Measurements from ENCODE around the gene HBP1.
"Not testable (repeated sequence)": the region's sequence is repeated elsewhere in the genome, so short reads cannot be mapped to it uniquely, and the experiment has no call there.

Gene HBP1, protein sequence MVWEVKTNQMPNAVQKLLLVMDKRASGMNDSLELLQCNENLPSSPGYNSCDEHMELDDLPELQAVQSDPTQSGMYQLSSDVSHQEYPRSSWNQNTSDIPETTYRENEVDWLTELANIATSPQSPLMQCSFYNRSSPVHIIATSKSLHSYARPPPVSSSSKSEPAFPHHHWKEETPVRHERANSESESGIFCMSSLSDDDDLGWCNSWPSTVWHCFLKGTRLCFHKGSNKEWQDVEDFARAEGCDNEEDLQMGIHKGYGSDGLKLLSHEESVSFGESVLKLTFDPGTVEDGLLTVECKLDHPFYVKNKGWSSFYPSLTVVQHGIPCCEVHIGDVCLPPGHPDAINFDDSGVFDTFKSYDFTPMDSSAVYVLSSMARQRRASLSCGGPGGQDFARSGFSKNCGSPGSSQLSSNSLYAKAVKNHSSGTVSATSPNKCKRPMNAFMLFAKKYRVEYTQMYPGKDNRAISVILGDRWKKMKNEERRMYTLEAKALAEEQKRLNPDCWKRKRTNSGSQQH

GRCh38 chr7:107168233-107169119 lies at the start of gene HBP1:
Gene HBP1 (plus strand): TSS chr7:107169003. CDS start chr7:107179894, 10,891 bp downstream.
- DNase-seq (ENCODE audit: low read depth in 4 of 4, low spot score in 1 of 4), result peak; percentile 92 to 95 (median 94)

- no peak for DNase-seq (ENCODE audit: low read depth in 4 of 4, low spot score in 1 of 4)
These were observed 49.3 kb upstream of the HBP1 start for GRCh38 chr7:107119376-107120105.

- no peak for DNase-seq (ENCODE audit: low read depth in 4 of 4, low spot score in 1 of 4)
These were observed 46.3 kb upstream of the HBP1 start for GRCh38 chr7:107122486-107122911.

GRCh38 chr7:107123392-107123791 lies 45.4 kb upstream of the HBP1 start:
- DNase-seq (ENCODE audit: low read depth in 4 of 4, low spot score in 1 of 4), result no peak

GRCh38 chr7:107125475-107125874 lies 43.3 kb upstream of the HBP1 start:
- DNase-seq (ENCODE audit: low read depth in 4 of 4, low spot score in 1 of 4), result no peak

- DNase-seq (ENCODE audit: low read depth in 4 of 4, low spot score in 1 of 4), result no peak
These were observed 40.6 kb upstream of the HBP1 start for GRCh38 chr7:107128217-107128616.

- DNase-seq (ENCODE audit: low read depth in 4 of 4, low spot score in 1 of 4), result no peak
These were observed 40.1 kb upstream of the HBP1 start for GRCh38 chr7:107128748-107129147.

DNA sequence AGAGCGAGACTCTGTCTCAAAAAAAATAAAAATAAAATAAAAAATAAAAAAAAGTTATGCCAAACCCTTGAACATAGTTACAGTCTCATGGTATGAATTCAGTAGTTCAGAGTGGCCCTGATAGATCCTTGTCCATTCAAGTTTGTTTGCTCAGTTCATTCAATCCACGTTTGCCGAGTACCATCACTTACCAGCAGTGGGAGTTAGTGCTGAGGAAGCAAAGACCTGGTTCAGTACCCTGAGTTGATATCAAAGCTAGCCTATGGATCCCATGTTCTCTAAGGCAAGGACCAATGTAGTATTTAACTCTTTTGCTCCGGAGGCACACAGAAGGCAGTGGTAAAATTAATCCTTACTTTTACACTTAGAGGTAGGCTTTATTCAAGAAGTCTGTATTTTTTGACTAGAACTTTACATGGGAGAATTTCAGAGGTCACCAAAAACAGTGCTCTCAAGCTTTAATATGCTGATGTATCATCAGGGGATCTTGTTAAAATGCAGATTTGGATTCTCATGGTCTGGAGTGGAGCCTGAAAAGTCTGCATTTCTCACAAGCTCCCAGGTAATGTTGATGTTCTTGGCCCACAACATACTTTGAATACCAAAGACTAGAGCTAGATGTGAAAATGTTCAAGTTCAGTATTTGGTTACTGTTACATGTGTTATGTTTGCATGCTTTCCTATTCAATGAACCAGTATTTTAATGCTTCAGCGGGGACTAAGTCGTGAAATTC lies 38.1 kb upstream of the HBP1 start:
- DNase-seq (ENCODE audit: low read depth in 4 of 4, low spot score in 1 of 4), result no peak

- DNase-seq (ENCODE audit: low read depth in 4 of 4, low spot score in 1 of 4), result no peak
These were observed 35.4 kb upstream of the HBP1 start for GRCh38 chr7:107133396-107133795.

- no peak for DNase-seq (ENCODE audit: low read depth in 4 of 4, low spot score in 1 of 4)
These were observed 29.9 kb upstream of the HBP1 start for GRCh38 chr7:107138696-107139420.

DNA sequence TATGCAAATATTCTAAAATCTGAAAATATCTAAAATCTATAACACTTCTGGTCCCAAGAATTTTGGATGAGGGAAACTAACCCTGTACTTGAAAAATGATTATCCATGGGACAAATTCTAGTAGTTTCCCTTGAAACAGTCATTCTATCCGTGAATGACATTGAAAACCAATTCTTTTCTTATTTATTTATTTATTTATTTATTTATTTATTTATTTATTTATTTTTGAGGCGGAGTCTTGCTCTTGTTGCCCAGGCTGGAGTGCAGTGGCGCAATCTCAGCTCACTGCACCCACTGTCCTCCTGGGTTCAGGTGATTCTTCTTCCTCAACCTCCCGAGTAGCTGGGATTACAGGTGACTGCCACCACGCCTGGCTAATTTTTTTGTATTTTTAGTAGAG lies 24.9 kb upstream of the HBP1 start:
- not testable (repeated sequence) for DNase-seq (ENCODE audit: low read depth in 4 of 4, low spot score in 1 of 4)

DNA sequence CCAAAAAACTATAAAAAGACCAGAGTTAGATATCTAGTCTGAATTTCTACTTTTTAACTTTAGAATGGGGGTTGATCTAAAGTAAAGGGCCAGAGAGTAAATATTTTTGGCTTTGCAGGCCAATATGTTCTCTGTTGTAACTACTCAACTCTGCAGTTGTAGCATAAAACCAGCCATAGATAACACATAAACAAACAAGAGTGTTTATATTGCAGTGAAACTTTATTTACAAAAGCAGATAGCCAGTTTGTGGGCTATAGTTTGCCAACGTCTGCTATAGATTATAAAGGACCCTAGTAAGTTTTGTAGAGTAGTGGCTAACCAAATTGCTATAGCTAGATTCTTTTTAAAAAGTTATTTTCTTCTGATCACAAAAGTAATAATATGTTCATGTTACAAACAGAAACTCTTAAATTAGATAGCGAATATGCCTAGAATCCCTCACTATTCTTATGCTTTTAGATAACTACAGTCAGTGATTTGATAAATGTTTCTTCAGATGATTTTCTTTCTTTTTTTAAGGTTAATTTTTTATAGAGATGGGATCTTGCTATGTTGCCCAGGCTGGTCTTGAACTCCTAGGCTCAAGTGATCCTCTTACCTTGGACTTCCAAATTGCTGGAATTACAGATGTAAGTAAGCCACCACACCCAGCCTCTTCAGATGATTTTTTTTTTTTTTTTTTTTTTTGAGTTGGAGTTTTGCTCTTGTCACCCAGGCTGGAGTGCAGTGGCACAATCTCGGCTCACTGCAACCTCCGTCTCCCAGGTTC lies 23.6 kb upstream of the HBP1 start:
- no peak for DNase-seq (ENCODE audit: low read depth in 4 of 4, low spot score in 1 of 4)

DNA sequence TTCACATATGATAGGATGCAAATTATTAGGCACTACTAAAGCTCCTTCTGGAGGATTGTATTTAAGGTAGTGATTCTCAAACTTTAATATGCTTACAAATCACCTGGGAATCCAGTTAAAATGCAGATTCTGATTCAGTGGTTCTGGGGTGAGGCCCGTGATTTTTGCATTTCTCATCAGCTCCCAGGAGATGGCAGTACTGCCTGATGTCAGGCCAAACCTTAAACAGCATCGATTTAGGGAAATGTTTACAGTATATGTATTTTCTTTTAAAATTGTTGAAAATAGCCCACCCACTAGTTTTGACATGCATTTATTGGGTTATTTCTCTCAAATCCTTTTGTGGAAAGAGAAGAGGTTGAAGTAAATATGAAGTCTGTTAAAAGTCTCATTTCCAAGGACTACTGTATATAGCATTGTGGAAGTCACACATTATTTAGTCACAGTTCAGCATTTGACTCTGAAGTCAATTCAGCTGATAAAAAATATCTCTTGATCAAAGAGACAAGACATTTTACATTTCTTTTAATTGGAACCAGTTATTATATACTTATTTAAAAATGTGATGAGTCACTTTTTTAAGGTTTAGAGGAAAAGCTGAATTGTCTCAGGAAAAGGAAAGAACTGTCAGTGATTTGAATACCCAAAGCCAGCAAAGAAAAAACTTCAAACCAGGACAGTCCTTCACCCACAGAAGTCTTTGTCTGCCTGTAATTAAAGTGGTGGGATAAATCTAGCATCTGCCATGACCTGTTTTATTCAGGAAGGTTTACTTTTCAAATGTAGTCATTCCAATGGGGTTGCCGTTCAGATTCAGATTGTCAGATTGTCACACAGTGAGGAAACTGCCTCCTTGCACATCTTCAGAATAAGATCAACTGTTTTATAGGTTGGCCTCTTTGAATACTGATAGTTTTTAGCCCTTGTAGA lies 21.1 kb upstream of the HBP1 start:
- no peak for DNase-seq (ENCODE audit: low read depth in 4 of 4, low spot score in 1 of 4)

- no peak for DNase-seq (ENCODE audit: low read depth in 4 of 4, low spot score in 1 of 4)
These were observed 20.1 kb upstream of the HBP1 start for GRCh38 chr7:107148721-107149120.

DNA sequence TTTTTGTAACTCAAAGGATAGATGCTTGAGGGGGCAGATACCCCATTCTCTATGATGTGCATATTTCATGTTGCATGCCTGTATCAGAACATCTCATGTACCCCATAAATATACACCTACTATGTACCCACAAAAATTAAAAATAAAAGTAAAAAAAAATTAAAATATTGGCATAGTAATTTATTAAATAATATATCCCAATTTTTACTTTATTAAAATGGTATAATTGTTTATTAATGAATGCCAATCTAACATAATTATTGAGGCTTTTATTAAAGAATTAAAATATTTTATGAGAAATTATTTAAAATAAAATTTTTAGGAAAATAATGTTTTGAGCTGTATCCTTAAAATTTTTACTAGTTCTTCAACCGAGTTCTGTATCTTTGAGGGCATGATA lies 18.9 kb upstream of the HBP1 start:
- no peak for DNase-seq (ENCODE audit: low read depth in 4 of 4, low spot score in 1 of 4)

GRCh38 chr7:107150375-107151073 lies 18.3 kb upstream of the HBP1 start:
- DNase-seq (ENCODE audit: low read depth in 4 of 4, low spot score in 1 of 4), result peak; percentile 56 to 68 (median 61)

GRCh38 chr7:107151538-107151937 lies 17.3 kb upstream of the HBP1 start:
- no peak for DNase-seq (ENCODE audit: low read depth in 4 of 4, low spot score in 1 of 4)
